ENCODE measurements around the gene CTSK. TPM values are rescaled to one million over a fixed set of nuclear protein-coding genes. Genes with fewer than 3 reads are reported as not detected.
"Not testable (repeated sequence)": the region's sequence is repeated elsewhere in the genome, so short reads cannot be mapped to it uniquely, and the experiment has no call there.

The CTSK gene
- total RNA-seq, 1 experiment from 2014 or later = 170 TPM

DNA sequence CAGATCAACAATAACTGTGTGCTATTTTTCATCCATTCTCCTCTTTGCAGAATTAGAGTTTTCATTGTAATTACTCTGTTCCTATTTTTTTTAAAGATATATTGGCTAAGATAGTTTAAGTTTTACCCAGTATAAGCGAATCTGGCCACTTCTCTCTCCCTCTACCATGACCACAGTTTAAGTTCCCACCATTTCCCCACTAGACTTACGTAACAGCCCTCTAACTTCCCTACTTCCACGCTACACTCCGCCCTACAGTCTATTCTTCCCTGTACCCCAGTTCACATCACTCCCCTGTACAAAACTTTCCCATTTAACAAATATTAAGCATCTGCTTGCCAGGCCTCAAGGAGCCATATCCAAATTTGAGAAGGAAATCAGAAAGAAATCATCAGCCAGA is 16.5 kb downstream of the CTSK start:
- no peak overlapping the region for H3K4me3 ChIP-seq (ENCODE audit: insufficient read depth, low read depth, low read length)
- H3K27me3 ChIP-seq (ENCODE audit: control insufficient read depth, insufficient read depth, low read length) = no peaks in the 10 kb centered on the region
- H3K36me3 ChIP-seq (replicated peaks; ENCODE audit: control insufficient read depth, insufficient read depth, low read length) = no peaks in the 10 kb centered on the region
- no peak for DNase-seq

DNA sequence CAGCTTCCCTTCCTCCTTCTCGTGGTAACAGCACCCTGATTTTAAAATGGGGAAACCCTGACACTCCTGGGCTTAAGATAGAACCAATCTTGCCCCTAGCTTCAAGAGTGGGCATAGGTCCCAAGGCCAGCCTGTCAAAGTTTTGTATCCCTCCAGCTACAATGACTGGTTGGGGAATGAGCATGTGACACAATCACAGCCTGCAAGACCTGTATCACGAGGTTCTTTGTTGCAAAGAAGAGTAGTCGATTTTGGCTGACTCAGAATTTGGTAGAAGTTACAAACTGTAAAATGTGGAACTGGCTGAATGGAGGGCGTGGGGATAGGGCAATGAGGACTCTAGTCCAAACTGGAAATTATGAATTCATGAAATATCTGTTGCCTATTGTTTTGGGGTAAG is 18.7 kb downstream of the CTSK start:
- Histone ChIP-seq H3K4me3 (ENCODE audit: insufficient read depth, low read depth, low read length) (no peak overlapping the region), H3K27me3 (ENCODE audit: control insufficient read depth, insufficient read depth, low read length) (no peaks in the 10 kb centered on the region), H3K36me3 (replicated peaks; ENCODE audit: control insufficient read depth, insufficient read depth, low read length) (no peaks in the 10 kb centered on the region)
- no peak for DNase-seq

DNA sequence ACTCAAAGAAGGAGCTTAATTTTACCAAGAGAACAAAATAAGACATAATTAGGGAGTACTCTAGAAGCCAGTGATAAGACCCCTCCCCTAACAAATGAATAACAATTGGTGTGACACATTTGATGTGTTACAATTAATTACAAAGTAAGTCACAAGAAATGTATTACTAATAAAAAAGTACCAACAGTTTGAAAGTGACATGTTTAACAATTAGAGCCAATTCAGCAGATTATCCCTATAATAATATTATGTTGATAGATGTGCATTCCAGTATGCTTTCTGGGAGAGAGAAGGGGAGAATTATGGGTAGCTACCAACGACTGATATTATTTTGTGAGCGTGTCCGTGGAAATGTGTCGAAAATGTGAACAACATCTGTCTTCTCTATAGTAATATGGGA is 19.1 kb downstream of the CTSK start:
- no peaks in the 10 kb centered on the region for H3K36me3 ChIP-seq (replicated peaks; ENCODE audit: control insufficient read depth, insufficient read depth, low read length)
- H3K4me3 ChIP-seq (ENCODE audit: insufficient read depth, low read depth, low read length) = no peak overlapping the region
- no peak for DNase-seq
- no peaks in the 10 kb centered on the region for H3K27me3 ChIP-seq (ENCODE audit: control insufficient read depth, insufficient read depth, low read length)

DNA sequence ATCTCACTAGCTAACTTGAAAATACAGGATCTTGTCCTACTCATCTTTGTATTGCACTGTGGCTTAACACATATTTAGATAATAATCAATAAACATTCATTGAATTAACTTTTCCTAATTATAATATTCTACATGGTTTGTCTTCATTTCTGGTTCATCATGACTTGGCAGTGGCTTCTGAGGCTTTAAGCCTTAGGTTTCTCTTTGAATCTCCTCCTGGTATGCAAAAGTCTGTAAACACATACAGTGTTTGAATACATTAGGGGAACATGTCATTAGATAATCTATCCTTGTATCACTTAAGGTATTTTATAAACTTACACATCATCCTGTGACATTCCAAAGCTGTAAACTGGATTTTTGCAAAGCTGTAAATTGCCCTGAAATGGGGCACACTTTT is 20.6 kb downstream of the CTSK start:
- Histone ChIP-seq H3K4me3 (ENCODE audit: insufficient read depth, low read depth, low read length) (no peak overlapping the region), H3K27me3 (ENCODE audit: control insufficient read depth, insufficient read depth, low read length) (no peaks in the 10 kb centered on the region), H3K36me3 (replicated peaks; ENCODE audit: control insufficient read depth, insufficient read depth, low read length) (no peaks in the 10 kb centered on the region)
- DNase-seq = no peak

DNA sequence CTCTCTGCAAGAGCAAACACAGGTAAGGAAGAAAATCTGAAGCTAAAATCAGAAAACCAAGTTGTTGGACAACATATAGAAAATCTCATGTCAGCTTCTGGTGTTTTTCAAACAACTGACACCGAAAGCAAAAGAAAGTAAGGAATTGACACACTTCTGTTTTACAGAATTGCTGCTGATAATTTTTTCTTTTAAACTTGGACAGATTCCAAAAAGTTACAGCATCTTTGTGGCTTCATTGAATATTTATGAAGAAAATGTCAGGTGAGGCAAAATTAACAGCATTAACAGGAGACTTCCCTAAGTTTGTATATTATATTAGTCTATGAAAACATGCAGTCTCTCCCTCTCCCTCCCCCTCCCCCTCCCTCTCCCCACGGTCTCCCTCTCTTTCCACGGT is 27.6 kb downstream of the CTSK start:
- H3K4me3 ChIP-seq (ENCODE audit: insufficient read depth, low read depth, low read length) = no peak overlapping the region
- H3K36me3 ChIP-seq (replicated peaks; ENCODE audit: control insufficient read depth, insufficient read depth, low read length) = no peaks in the 10 kb centered on the region
- DNase-seq = no peak
- H3K27me3 ChIP-seq (ENCODE audit: control insufficient read depth, insufficient read depth, low read length) = no peaks in the 10 kb centered on the region

DNA sequence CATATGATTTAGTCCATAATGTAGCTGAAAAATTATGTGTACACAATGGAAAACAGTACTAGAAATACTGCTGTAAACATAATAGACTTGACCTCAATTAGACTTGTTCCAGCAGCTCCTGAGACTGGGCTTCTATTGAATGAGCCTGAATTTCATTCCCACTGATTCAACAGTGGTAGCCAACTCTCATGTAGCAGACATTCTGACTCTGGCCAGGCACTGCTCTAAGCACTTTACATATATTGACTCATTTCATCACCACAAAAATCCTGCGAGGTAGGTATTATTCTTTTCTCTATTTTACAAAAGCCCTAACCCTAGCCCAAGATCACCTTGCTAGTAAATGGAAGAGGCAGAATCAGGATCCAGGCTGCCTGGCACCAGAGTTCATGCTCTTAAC is 29.7 kb downstream of the CTSK start:
- DNase-seq = no peak
- Histone ChIP-seq H3K27me3 (ENCODE audit: control insufficient read depth, insufficient read depth, low read length) (no peaks in the 10 kb centered on the region), H3K36me3 (replicated peaks; ENCODE audit: control insufficient read depth, insufficient read depth, low read length) (no peaks in the 10 kb centered on the region), H3K4me3 (ENCODE audit: insufficient read depth, low read depth, low read length) (no peak overlapping the region)

DNA sequence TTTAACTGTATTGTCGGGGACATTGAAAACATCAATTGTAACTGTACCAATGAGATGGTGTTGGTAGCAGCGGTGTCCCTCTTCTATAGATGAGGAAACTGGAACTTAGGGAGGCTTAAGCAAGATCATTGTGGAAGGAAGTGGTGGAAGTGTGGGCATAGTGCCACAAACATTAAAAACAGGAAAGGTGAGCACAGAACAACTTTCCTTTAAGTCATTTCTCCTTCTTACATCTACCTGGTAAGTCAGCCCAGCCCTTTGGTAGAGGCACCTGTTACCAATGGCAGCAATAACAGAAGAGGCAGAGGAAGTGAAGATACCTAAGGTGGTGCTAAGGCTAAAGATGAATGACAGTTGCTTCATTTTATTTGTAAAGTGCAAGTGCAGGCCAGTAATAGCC is 30.5 kb downstream of the CTSK start:
- no peak for DNase-seq
- Histone ChIP-seq H3K27me3 (ENCODE audit: control insufficient read depth, insufficient read depth, low read length) (no peaks in the 10 kb centered on the region), H3K36me3 (replicated peaks; ENCODE audit: control insufficient read depth, insufficient read depth, low read length) (no peaks in the 10 kb centered on the region), H3K4me3 (ENCODE audit: insufficient read depth, low read depth, low read length) (no peak overlapping the region)

DNA sequence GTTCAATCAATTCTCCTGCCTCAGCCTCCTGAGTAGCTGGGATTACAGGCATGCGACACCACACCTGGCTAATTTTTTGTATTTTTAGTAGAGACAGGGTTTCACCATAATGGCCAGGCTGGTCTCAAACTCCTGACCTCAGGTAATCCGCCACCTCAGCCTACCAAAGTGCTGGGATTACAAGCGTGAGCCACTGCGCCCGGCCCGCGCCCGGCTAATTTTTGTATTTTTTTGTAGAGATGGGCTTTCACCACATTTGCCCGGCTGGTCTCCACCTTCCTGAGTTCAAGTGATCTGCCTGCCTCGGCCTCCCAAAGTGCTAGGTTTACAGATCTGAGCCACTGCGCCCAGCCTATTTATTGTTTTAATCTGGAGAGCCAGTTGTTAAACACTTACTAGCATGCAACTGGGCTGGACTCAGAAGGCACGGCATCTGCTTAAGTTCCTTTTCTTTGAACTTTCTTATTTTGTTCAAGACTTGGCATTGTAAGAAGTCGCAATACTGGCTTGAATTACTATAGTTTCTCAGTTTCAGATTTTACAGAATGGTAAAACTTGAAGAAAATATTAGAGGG is 32.0 kb downstream of the CTSK start:
- not testable (repeated sequence) for H3K4me3 ChIP-seq (ENCODE audit: insufficient read depth, low read depth, low read length); DNase-seq; H3K36me3 ChIP-seq (replicated peaks; ENCODE audit: control insufficient read depth, insufficient read depth, low read length); H3K27me3 ChIP-seq (ENCODE audit: control insufficient read depth, insufficient read depth, low read length)

DNA sequence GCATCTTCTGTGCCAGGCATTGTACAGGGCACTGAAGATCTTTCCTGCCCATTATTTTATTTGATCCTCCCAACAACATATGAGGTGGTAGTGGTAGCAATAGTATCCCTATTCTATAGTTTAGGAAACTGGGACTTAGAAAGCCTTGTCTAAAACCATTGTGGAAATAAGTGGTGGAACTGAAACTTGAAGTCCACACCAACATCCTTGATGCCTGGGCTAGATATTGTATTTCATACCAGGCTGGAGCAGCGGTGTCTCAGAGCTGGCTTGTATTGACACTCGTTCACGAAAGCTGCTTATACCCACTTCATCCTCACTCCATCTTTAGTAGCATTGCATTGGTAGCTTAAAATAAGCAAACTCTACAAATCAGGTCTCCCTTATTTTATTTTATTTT is 32.8 kb downstream of the CTSK start:
- DNase-seq = no peak
- H3K4me3 ChIP-seq (ENCODE audit: insufficient read depth, low read depth, low read length) = no peak overlapping the region
- H3K36me3 ChIP-seq (replicated peaks; ENCODE audit: control insufficient read depth, insufficient read depth, low read length) = no peaks in the 10 kb centered on the region
- H3K27me3 ChIP-seq (ENCODE audit: control insufficient read depth, insufficient read depth, low read length) = no peaks in the 10 kb centered on the region

DNA sequence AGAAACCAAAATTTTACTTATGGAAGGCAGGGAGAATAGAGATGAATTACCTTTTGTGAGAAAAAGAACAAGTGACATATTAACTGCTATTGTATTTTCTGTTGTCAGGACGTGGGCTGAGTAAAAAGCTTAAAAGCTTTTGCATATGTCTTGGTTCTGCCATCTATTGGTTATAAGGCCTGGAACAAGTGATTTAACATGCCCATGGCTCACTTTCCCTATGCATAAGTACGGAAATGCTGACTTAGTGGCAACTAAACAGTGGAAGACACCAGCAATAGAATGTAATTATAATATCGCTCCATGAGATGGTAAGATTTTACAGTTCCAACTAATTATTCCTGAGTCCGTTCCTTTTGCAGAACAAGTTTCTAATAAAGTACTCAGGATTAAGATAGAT is 35.7 kb downstream of the CTSK start:
- Histone ChIP-seq H3K4me3 (ENCODE audit: insufficient read depth, low read depth, low read length) (no peak overlapping the region), H3K36me3 (replicated peaks; ENCODE audit: control insufficient read depth, insufficient read depth, low read length) (no peaks in the 10 kb centered on the region), H3K27me3 (ENCODE audit: control insufficient read depth, insufficient read depth, low read length) (no peaks in the 10 kb centered on the region)
- DNase-seq = no peak

DNA sequence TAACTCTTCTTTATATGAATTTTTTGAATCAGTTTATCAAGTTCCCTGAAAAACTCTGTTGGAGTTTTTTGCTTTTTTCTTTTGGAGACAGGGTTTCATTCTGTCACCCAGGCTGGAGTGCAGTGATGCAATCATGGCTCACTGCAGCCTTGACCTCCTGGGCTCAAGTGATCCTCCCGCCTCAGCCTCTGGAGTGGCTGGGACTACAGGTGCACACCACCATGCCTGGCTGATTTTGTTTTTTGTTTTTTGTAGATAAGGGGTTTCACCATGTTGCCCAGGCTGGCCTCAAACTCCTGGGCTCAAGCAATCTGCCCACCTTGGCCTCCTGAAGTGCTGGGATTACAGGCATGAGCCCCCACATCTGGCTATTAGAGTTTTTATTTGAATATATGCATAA is 40.4 kb downstream of the CTSK start:
- not testable (repeated sequence) for H3K27me3 ChIP-seq (ENCODE audit: control insufficient read depth, insufficient read depth, low read length); H3K36me3 ChIP-seq (replicated peaks; ENCODE audit: control insufficient read depth, insufficient read depth, low read length); H3K4me3 ChIP-seq (ENCODE audit: insufficient read depth, low read depth, low read length); DNase-seq

DNA sequence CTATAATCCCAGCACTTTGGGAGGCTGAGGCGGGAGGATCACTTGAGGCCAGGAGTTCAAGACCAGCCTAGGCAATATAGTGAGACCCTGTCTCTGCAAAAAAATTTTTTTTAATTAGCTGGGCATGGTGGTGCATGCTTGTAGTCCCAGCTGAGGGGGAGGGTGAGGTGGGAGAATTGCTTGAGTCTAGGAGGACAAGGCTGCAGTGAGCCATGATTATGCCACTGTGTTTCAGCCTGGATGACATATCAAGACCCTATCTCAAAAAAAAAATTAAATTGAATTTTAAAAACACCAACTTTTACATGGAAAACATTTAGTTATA is 42.1 kb downstream of the CTSK start:
- H3K4me3 ChIP-seq (ENCODE audit: insufficient read depth, low read depth, low read length); DNase-seq; H3K36me3 ChIP-seq (replicated peaks; ENCODE audit: control insufficient read depth, insufficient read depth, low read length); H3K27me3 ChIP-seq (ENCODE audit: control insufficient read depth, insufficient read depth, low read length): not testable (repeated sequence)

DNA sequence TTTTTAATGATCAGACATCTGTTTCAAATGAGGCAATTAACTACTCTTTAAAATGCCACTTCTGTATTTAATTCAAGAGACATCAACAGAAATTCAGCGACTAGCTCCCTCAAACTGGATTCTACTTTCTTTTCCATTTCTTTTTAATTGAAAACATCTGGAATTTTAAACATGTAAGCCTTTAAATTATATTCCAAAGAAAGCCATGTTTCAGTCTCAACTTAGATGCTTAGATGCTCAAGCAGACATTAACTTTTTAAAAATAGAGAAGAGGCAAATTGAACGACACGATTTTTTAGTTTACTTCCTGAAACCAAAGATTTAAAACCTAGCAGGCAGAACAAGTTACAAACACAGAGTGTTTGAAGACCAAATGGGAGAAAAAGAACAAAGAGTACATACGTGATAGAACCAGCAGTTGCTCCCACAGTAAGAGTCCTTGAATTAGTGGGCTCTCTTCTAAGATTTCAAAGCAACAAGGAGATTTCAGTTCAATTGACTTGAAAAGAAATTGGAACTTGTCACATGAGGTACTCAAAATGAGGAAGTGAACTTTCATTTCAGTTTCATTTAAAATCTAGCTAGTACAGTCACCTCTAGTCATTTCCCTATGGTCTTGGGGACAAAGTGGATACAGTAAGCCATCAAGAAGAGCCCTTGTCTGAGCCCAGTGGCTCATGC is 42.6 kb downstream of the CTSK start, which contains the start of gene CTSS:
CTSS (minus strand) TSS at position 483 of the 681 bp plus-strand sequence. CDS start 1,015 bp downstream, outside the sequence.
- Histone ChIP-seq H3K36me3 (replicated peaks; ENCODE audit: control insufficient read depth, insufficient read depth, low read length) (no peaks in the 10 kb centered on the region), H3K27me3 (ENCODE audit: control insufficient read depth, insufficient read depth, low read length) (no peaks in the 10 kb centered on the region), H3K4me3 (ENCODE audit: insufficient read depth, low read depth, low read length) (no peak within 1 kb of the TSS)
- DNase-seq = no peak

DNA sequence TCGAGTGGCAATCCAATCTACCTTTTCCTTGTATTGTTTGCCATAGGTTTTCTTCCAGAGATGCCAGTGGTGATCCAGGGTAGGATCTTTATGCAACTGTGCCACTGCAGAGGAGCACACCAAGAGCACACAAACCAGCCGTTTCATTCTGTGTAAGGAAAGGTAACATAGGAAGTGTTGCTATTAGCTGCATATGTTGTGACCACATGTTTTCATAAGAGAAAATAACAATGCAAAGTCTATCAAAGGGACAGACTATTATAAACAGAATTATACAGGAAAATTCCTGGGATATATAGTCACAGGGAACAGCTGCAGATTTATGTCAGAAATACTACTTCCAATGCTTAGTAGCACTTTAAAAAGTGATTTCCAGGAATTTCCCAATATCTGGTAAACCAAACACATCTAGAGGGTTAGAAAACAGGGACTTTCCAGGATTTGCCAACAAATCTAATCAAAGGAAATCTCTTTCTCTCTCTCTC is 43.4 kb downstream of the CTSK start:
- DNase-seq = no peak
- no peaks in the 10 kb centered on the region for H3K36me3 ChIP-seq (replicated peaks; ENCODE audit: control insufficient read depth, insufficient read depth, low read length)
- H3K4me3 ChIP-seq (ENCODE audit: insufficient read depth, low read depth, low read length) = no peak overlapping the region
- no peaks in the 10 kb centered on the region for H3K27me3 ChIP-seq (ENCODE audit: control insufficient read depth, insufficient read depth, low read length)

DNA sequence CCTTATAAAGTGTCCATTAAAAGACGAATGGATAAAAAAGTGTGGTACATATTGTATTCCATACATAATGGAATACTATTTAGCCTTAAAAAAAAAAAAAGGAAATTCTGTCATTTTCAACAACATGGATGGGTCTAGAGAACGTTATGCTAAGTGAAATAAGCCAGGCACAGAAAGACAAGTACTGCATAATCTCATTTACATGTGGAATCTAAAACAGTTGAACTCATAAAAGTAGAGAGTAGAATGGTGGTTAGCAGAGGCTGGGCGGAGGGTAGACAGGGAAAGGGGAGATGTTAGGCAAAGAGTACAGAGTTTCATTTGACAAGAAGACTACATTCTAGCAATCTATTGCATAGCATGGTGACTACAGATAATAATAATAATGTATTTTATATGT is 45.0 kb downstream of the CTSK start:
- no peaks in the 10 kb centered on the region for H3K27me3 ChIP-seq (ENCODE audit: control insufficient read depth, insufficient read depth, low read length)
- no peak overlapping the region for H3K4me3 ChIP-seq (ENCODE audit: insufficient read depth, low read depth, low read length)
- no peak for DNase-seq
- no peaks in the 10 kb centered on the region for H3K36me3 ChIP-seq (replicated peaks; ENCODE audit: control insufficient read depth, insufficient read depth, low read length)

DNA sequence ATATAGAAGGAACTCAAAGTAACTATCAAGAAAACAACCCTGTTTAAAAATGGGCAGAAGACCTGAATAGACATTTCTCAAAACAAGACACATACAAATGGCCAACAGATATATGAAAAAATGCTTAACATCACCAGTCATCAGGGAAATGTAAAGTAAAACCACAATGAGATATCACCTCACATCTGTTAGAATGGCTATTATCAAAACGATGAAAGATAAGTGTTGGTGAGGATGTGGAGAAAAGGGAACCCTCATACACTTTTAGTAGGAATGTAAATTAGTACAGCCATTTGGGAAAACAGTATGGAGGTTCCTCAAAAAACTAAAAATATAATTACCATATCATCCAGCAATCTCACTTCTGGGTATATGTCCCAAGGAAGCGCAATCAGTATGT is 45.5 kb downstream of the CTSK start:
- Histone ChIP-seq H3K27me3 (ENCODE audit: control insufficient read depth, insufficient read depth, low read length) (no peaks in the 10 kb centered on the region), H3K36me3 (replicated peaks; ENCODE audit: control insufficient read depth, insufficient read depth, low read length) (no peaks in the 10 kb centered on the region), H3K4me3 (ENCODE audit: insufficient read depth, low read depth, low read length) (no peak overlapping the region)
- no peak for DNase-seq
